GM21526 (cell line): ENCODE data around the gene ADGRB2.

ENCODE experiments used
- ATAC-seq: cut with Tn5 transposase; IDR thresholded peaks from one replicate; pipeline ENCODE4 v1.9.1; 2021; ENCODE audit warnings: moderate library complexity; ENCODE audit not compliant: unreplicated experiment, low FRiP score

Gene ADGRB2

GRCh38 chr1:31784356-31785019 is 20.3 kb upstream of the ADGRB2 start:
- no peak for ATAC-seq

GRCh38 chr1:31783846-31784245 is 19.7 kb upstream of the ADGRB2 start:
- no peak for ATAC-seq

- no peak for ATAC-seq
Observed at GRCh38 chr1:31782421-31783410, 18.6 kb upstream of the ADGRB2 start.

- ATAC-seq, result no peak
Observed at GRCh38 chr1:31781756-31782371, 17.7 kb upstream of the ADGRB2 start.

GRCh38 chr1:31781138-31781755 is 17.1 kb upstream of the ADGRB2 start:
- ATAC-seq, result no peak

- ATAC-seq, result no peak
Observed at GRCh38 chr1:31780632-31781031, 16.5 kb upstream of the ADGRB2 start.

- no peak for ATAC-seq
Observed at GRCh38 chr1:31779687-31780086, 15.5 kb upstream of the ADGRB2 start.

- no peak for ATAC-seq
Observed at GRCh38 chr1:31778763-31779488, 14.8 kb upstream of the ADGRB2 start.

GRCh38 chr1:31776516-31776915 is 12.4 kb upstream of the ADGRB2 start:
- ATAC-seq, result no peak

- ATAC-seq, result no peak
Observed at GRCh38 chr1:31776032-31776431, 11.9 kb upstream of the ADGRB2 start.

- no peak for ATAC-seq
Observed at GRCh38 chr1:31775210-31775999, 11.3 kb upstream of the ADGRB2 start.

GRCh38 chr1:31774495-31774894 is 10.4 kb upstream of the ADGRB2 start:
- no peak for ATAC-seq

- no peak for ATAC-seq
Observed at GRCh38 chr1:31773861-31774260, 9.7 kb upstream of the ADGRB2 start.

- ATAC-seq, result no peak
Observed at GRCh38 chr1:31772669-31773248, 8.6 kb upstream of the ADGRB2 start.

GRCh38 chr1:31771891-31772668 is 7.9 kb upstream of the ADGRB2 start:
- ATAC-seq, result no peak

- no peak for ATAC-seq
Observed at GRCh38 chr1:31769720-31770390, 5.7 kb upstream of the ADGRB2 start.

- ATAC-seq, result no peak
Observed at GRCh38 chr1:31768939-31769704, 5.0 kb upstream of the ADGRB2 start.
